Activated T-cell treated with anti-CD3 and anti-CD28 coated beads for 24 hours (primary cell): ENCODE results near the gene OR4C11.

Experiments used
- DNase-seq: peaks from one replicate; pipeline ENCODE4 v3.0.0-alpha.2; 2020; ENCODE audit warnings: low read depth

Gene OR4C11, protein sequence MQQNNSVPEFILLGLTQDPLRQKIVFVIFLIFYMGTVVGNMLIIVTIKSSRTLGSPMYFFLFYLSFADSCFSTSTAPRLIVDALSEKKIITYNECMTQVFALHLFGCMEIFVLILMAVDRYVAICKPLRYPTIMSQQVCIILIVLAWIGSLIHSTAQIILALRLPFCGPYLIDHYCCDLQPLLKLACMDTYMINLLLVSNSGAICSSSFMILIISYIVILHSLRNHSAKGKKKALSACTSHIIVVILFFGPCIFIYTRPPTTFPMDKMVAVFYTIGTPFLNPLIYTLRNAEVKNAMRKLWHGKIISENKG

GRCh38 chr11:55607545-55607944 is at the start of gene OR4C11:
OR4C11 (minus strand) TSS chr11:55607645; CDS start chr11:55604373, 3,272 bp downstream.
- no peak for DNase-seq

DNA sequence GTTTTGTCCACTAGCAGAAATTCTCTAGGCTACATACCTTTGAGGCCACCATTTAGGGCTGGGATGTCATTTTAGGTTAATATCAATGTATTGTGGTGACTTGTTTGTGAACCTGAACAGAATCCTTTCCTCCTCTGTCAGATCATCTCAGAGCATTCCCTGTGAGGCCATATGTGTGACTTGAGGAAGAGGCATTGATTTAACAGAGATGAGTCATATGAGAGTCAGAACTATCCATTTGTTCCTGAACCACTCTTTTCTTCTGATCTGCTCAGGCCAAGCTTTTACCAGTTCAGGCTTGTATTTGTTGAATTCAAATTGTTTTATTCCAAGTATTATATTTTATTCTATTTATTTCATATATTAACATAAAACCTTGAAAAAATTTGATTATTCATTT is 47.7 kb upstream of the OR4C11 start:
- DNase-seq: no peak

GRCh38 chr11:55652560-55652959 is 45.1 kb upstream of the OR4C11 start:
- DNase-seq: no peak

- DNase-seq: no peak
Measured at GRCh38 chr11:55648027-55648426, 40.6 kb upstream of the OR4C11 start, which contains the start of gene OR4S2. OR4S2 (plus strand) TSS chr11:55648327; CDS start chr11:55650904, 2,577 bp downstream.

DNA sequence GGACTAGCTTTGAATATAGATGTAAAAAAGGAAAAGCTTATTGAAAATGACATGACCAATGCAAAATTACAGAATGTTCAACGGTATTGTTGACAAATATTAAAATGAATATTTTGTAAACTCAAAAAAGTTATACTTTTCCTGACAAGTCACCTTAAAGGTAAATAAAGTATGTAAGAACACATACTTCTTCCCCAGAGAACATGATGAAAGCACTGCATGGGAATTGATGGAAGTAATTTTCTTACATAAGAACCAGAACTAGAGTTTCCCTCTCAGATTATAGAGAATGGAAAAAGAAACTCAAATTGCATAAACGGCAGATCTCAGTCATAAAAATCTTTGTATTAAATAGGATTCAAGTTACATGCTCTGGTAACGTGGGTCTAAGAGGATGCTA is 27.4 kb upstream of the OR4C11 start, which contains the start of gene OR4P4:
Gene OR4P4 (plus strand): TSS at position 301 of the 400 bp plus-strand sequence.
- no peak for DNase-seq

- DNase-seq: no peak
Measured at GRCh38 chr11:55624531-55624930, 17.1 kb upstream of the OR4C11 start.

DNA sequence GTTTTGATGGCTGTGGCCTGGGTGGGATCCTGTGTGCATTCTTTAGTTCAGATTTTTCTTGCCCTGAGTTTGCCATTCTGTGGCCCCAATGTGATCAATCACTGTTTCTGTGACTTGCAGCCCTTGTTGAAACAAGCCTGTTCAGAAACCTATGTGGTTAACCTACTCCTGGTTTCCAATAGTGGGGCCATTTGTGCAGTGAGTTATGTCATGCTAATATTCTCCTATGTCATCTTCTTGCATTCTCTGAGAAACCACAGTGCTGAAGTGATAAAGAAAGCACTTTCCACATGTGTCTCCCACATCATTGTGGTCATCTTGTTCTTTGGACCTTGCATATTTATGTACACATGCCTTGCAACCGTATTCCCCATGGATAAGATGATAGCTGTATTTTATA is 34.9 kb downstream of the OR4C11 start:
- DNase-seq: no peak

- DNase-seq: no peak
Measured at GRCh38 chr11:55571828-55572227, 35.6 kb downstream of the OR4C11 start, which contains the start of gene OR4C16. OR4C16 (plus strand) TSS chr11:55572128; CDS start chr11:55572128, 0 bp downstream.

GRCh38 chr11:55554169-55554568 is 53.3 kb downstream of the OR4C11 start, which contains the start of gene OR4C15:
OR4C15 (plus strand) TSS chr11:55554469; CDS start chr11:55554469, 0 bp downstream.
- DNase-seq: no peak
